HepG2 (cell line): ENCODE measurements around the gene GATAD2B. TPM values are rescaled to one million over a fixed set of nuclear protein-coding genes. Genes with fewer than 3 reads are reported as not detected.
A peak's percentile ranks its signal among the peaks of the same experiment; 100 is the strongest.

Source experiments
- ATAC-seq: fragments of 200-7000 bp; cut with Tn5 transposase; 3 replicates; pipeline ENCODE4 v1.9.1; 2020; ENCODE audit warnings: mild to moderate bottlenecking, moderate library complexity
- BruUV-seq: library from RNA; stranded (reverse); fragments of 400-500 nt; replicated peaks from 2 replicates; lab custom pipeline; 2021; lab: Mats Ljungman, UMichigan
- CTCF ChIA-PET: fragments of 300-600 bp; formaldehyde crosslinking; extraction: SDS; loops from one replicate; lab custom pipeline; 2021; ENCODE audit warnings: low total read pairs, inconsistent platforms, low intra/inter-chr PET ratio; lab: Yijun Ruan, JAX
- POLR2A ChIA-PET: fragments of 350-600 bp; sonication (Branson Sonifier 250); formaldehyde crosslinking; loops from one replicate; lab custom pipeline; 2020; ENCODE audit warnings: antibody characterized with exemption, inconsistent platforms; lab: Yijun Ruan, JAX
- DNase-seq: peaks from one replicate; pipeline ENCODE4 v3.0.0-alpha.2; 2015; ENCODE audit warnings: low spot score
- FAIRE-seq: peaks from 3 replicates; lab custom pipeline; 2011; peaks lifted over from hg19 to GRCh38; lab: Jason Lieb, UNC
- H2AFZ ChIP-seq: one replicate; pipeline ENCODE4 v1.6.1; 2011; ENCODE audit warnings: low read length, inconsistent platforms
- H3K27ac ChIP-seq: fragments of 300-600 bp; 3 replicates; pipeline ENCODE4 v1.8.0; 2011; ENCODE audit warnings: mixed run types, mild to moderate bottlenecking, mixed read lengths, low read length, inconsistent platforms; ENCODE audit not compliant: insufficient read depth; ENCODE audit errors: extremely low read length
- H3K27me3 ChIP-seq, 2 experiments: fragments of 200-600 bp in 1 of 2; 2 replicates in 1 of 2; 3 replicates in 1 of 2; pipeline versions ENCODE4 v1.6.0 to v1.8.0; 2011; ENCODE audit warnings: low read length in 2 of 2, mild to moderate bottlenecking in 2 of 2, moderate library complexity in 2 of 2, inconsistent platforms in 1 of 2; ENCODE audit not compliant: insufficient read depth in 2 of 2, control insufficient read depth in 1 of 2
- H3K36me3 ChIP-seq, 2 experiments: fragments of 200-600 bp in 1 of 2; replicated peaks in 1 of 2; 2 replicates in 1 of 2; 3 replicates in 1 of 2; pipeline versions ENCODE4 v1.5.1 to v1.8.0; 2011; ENCODE audit warnings: low read length in 2 of 2, inconsistent platforms in 1 of 2; ENCODE audit not compliant: insufficient read depth in 2 of 2, control insufficient read depth in 1 of 2
- H3K4me1 ChIP-seq: 2 replicates; pipeline ENCODE4 v1.5.1; 2012; ENCODE audit warnings: low read length, inconsistent platforms; ENCODE audit not compliant: insufficient read depth
- H3K4me2 ChIP-seq: 2 replicates; pipeline ENCODE4 v1.6.0; 2011; ENCODE audit warnings: low read depth, low read length, inconsistent platforms
- H3K4me3 ChIP-seq, 3 experiments: fragments of 200-600 bp in 1 of 3; sonication (generic), shearing (Covaris generic) in 1 of 3; replicated peaks in 1 of 3; 2 replicates each; pipeline ENCODE4 v1.5.1; 2011 to 2016; ENCODE audit warnings: low read length in 3 of 3, inconsistent platforms in 2 of 3, low read depth in 2 of 3, mild to moderate bottlenecking in 2 of 3, control low read depth in 1 of 3, mixed read lengths in 1 of 3; ENCODE audit not compliant: insufficient read depth in 1 of 3
- H3K79me2 ChIP-seq: one replicate; pipeline ENCODE4 v1.6.1; 2011; ENCODE audit warnings: low read length, inconsistent platforms; ENCODE audit not compliant: insufficient read depth
- H3K9ac ChIP-seq: 2 replicates; pipeline ENCODE4 v1.6.0; 2011; ENCODE audit warnings: mild to moderate bottlenecking, low read depth, low read length, inconsistent platforms; ENCODE audit not compliant: insufficient read depth
- H3K9me3 ChIP-seq: 2 replicates; pipeline ENCODE4 v1.5.1; 2012; ENCODE audit warnings: mild to moderate bottlenecking, low read length
- H4K20me1 ChIP-seq: 2 replicates; pipeline ENCODE4 v1.6.0; 2011; ENCODE audit warnings: inconsistent platforms, mild to moderate bottlenecking, low read length, moderate library complexity; ENCODE audit not compliant: insufficient read depth
- KIAA2018 ChIP-seq: sonication (generic); formaldehyde crosslinking; IDR thresholded peaks from 2 replicates; pipeline ENCODE4 v1.5.0; 2020; ENCODE audit warnings: mild to moderate bottlenecking, missing genetic modification reagents, borderline replicate concordance
- RBM22 ChIP-seq: fragments of 200-400 bp; formaldehyde crosslinking; optimal IDR thresholded peaks from 2 replicates; pipeline ENCODE3; 2017; ENCODE audit warnings: mild to moderate bottlenecking, low read length, moderate library complexity
- WGBS: methylation state at CpG from one replicate; pipeline ENCODE4 v1.1.6; 2017; ENCODE audit warnings: low lambda C conversion rate; 5-methylcytosine and 5-hydroxymethylcytosine counted together
- in situ Hi-C: cut with HindIII; loops from 2 replicates; pipeline ENCODE4 v1.10.0; 2017; ENCODE audit warnings: low pct_unique_long_range_greater_than_20kb; ENCODE audit not compliant: extremely low pct_ligation_motif_present
- intact Hi-C: fragments of 100-400 bp; cut with micrococcal nuclease; formaldehyde crosslinking; loops from one replicate; pipeline ENCODE4 v1.10.0; 2022; ENCODE audit not compliant: unreplicated experiment
- polyA plus RNA-seq, 8 experiments: library from polyadenylated mRNA; depleted of rRNA in 3 of 8; stranded (reverse) in 7 of 8; unstranded in 1 of 8; fragments of >200 nt; fragmentation: Illumina TruSeq in 4 of 8; extraction: Trizol in 4 of 8; gene quantifications; 2 replicates each; pipeline versions ENCODE4 v1.2.1 to v1.2.3, GENCODE V29; 2011 to 2016; ENCODE audit warnings: low read depth in 4 of 8, missing spikeins in 1 of 8, mixed read lengths in 1 of 8; ENCODE audit not compliant: insufficient read depth in 1 of 8
- total RNA-seq, 5 experiments: library from RNA; depleted of rRNA; stranded (reverse); fragments of >200 nt; fragmentation: Illumina TruSeq; extraction: Trizol; gene quantifications; 2 replicates each; pipeline ENCODE4 v1.2.3, GENCODE V29; 2016; ENCODE audit warnings: low read depth in 1 of 5

GATAD2B gene
- total and polyA plus RNA-seq, 2 of the 13 experiments (the other 11 are each of a cell fraction or from before 2014, with no cell fraction given): 3.2 to 5.2 TPM

GRCh38 chr1:153805042-153805745 is 117.6 kb downstream of the GATAD2B start:
- TF ChIP-seq RBM22 (peak; percentile 53), KIAA2018 (no peak)
- Histone ChIP-seq H3K4me2 (no peak overlapping the region), H4K20me1 (no peaks in the 10 kb centered on the region), H3K9ac (no peak overlapping the region), H3K79me2 (no peaks in the 10 kb centered on the region), H3K27me3 (no peaks in the 10 kb centered on the region), H3K27ac (no peak overlapping the region), H3K36me3 (peaks cover 2 to 23% of the 10 kb centered on the region in 2 experiments; a peak in 3 of 5 replicates), H2AFZ (no peak overlapping the region), H3K4me1 (peaks cover 7% of the 10 kb centered on the region; the same call in 1 of the 2 replicates), H3K9me3 (no peaks in the 10 kb centered on the region), H3K4me3 (no peak overlapping the region)
- CTCF ChIA-PET: no interaction called here
- intact Hi-C loops (no loop called here), in situ Hi-C loops (no loop called here)
- no peak for DNase-seq
- 95% methylated on average over 5 of the region's 5 CpGs for WGBS
- no TSS peak for BruUV-seq
- POLR2A ChIA-PET: no interaction called here
- no peak for ATAC-seq
- FAIRE-seq: no peak
